HG03439 (cell line): ENCODE measurements around the gene EXTL2.
"Not testable (repeated sequence)": the region's sequence is repeated elsewhere in the genome, so short reads cannot be mapped to it uniquely, and the experiment has no call there.

Experiments used
- ATAC-seq: cut with Tn5 transposase; IDR thresholded peaks from one replicate; pipeline ENCODE4 v1.9.1; 2021; ENCODE audit warnings: mild to moderate bottlenecking, moderate library complexity; ENCODE audit not compliant: unreplicated experiment

Gene EXTL2, protein sequence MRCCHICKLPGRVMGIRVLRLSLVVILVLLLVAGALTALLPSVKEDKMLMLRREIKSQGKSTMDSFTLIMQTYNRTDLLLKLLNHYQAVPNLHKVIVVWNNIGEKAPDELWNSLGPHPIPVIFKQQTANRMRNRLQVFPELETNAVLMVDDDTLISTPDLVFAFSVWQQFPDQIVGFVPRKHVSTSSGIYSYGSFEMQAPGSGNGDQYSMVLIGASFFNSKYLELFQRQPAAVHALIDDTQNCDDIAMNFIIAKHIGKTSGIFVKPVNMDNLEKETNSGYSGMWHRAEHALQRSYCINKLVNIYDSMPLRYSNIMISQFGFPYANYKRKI

DNA sequence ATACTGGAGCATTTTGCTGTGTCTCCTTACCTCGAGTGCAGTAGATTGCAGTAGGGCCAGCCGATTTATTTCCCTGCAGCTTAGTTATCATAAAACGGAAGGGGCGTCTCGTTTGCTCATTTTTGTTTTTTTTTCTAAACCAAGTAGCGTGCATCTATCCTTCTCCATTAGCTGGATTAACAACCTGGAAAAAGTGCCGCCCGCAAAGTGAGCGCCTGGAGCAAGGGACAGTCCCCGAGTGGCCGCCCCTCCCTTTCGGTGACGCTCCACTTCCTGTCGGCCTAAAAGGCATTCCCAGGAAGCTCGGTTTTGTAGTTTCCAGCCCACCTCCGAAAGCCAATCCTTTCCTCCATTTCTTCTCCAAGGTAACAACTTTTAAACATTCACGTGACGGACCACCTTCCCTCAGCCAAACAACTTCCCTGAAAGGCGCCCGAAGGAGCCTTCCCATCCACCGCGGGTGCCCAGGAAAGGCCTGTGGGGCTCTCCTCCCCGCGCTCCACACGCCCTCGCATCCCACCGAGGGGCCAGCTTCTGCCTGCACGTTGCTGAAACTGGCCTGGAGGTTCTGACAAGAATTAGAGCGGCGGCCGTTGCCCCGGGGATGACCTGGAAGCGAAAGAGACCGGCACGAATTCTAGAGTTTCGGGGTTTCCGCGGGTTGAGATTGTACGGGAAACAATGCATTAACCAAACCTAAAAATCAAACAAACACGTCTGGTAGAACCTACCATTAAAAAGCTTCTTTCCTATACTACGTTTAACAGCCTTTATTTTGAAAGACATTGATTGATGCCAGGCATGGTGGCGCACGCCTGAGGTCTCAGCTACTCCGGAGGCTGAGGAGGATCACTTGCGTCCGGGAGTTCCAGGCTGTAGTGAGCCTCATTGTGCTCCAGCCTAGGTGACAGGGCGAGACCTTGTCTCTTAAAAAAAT lies at the start of gene EXTL2:
Gene EXTL2 (minus strand): TSS at position 240 of the 937 bp plus-strand sequence. CDS start 6,085 bp downstream, outside the sequence.
- peak; percentile 33 for ATAC-seq

DNA sequence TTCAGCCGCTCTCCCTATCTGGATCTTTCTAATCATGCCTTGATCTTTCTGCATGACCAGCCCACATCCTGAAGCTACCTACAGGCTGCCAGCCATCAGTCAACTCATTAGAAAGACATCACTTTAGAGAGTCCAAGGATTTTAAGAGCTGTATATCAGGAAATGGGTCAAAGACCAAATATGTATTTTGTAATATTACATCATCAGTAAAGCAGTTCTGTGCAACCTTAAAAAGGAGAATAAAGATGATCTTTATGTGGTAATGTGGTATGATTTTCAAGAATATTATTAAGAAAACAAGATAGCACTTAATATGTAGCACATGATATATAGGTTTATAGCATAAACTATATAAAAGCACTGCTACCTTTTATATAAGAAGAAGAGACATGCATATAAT lies 48.9 kb upstream of the EXTL2 start:
- ATAC-seq = no peak

DNA sequence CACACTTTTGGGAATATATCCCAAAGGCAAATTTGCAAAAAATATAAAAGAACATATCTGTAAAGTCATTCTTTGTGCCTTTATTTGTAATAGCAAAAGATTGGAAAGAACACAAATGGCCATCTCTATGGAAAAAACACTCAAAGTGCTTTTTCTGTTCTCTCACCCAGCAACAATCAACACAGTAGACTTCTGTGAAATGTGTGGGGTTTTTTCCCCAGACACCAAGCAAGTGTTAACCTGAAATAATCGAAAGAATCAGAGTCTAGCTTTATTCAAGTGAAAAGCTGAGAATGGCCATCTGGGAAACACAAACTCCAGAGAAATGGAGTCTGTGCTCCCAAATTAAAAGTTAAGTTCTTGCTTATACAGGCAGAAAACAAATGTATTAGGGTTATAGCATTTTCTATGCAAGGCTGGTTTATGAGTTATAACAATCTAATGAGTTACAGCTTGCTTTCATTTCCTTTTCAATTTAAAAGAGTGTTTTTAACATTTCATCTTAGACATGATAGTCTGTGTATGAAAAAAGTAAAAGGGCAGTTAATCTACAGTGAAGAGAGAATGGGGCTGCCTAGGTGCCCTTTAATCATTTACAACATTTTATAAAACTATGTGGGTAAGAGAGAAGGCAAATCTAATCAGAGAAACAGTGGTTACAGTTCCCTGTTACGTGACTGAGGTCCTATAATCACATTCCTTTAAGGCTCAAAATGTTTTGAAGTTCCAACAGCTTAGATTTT lies 47.8 kb upstream of the EXTL2 start:
- ATAC-seq = no peak

DNA sequence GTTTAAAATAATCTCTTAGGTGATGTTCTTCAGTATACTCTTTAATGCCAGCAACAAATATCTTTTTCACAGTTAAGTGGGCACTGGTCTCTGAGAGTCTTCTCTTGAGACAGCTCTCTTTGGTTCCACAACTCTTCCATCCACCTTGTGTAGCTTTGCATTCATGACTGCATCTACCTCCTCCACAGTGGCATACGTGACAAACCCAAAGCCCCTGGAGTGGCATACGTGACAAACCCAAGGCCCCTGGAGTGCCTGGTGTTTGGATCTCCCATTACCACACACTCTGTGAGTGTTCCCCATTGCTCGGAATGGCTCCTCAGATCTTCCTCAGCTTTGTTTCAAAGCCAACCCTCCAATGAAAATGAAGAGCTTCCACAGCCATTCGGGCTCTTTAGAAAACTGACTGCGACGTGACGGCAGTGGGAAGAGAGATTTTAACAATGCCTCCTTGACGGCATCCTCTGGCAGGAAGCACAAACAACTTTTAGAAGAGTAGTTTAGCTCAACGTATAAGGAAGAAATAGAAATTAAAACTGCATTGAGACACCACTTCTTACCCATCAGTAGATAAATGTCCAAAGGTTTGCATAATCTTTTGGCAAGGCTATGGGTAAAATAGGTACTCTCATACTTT lies 47.1 kb upstream of the EXTL2 start:
- no peak for ATAC-seq

DNA sequence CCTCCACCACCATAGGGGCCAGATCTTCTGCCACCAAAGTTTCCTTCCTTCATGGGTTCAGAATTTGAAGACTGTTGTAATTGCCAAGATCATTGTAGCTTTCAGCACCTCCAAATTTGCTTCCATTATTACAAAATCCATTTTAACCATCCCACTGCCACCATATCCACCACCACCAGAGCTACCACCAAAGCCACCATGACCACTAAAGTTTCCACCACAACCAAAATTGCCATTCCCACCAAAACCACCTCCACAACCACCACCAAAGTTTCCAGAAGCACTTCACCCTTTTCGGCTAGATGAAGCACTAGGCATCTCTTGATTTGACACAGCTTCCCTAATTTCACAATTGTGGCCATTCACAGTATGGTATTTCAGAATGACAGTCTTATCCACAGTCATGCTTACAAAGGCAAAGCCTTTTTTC lies 46.5 kb upstream of the EXTL2 start:
- ATAC-seq = no peak

DNA sequence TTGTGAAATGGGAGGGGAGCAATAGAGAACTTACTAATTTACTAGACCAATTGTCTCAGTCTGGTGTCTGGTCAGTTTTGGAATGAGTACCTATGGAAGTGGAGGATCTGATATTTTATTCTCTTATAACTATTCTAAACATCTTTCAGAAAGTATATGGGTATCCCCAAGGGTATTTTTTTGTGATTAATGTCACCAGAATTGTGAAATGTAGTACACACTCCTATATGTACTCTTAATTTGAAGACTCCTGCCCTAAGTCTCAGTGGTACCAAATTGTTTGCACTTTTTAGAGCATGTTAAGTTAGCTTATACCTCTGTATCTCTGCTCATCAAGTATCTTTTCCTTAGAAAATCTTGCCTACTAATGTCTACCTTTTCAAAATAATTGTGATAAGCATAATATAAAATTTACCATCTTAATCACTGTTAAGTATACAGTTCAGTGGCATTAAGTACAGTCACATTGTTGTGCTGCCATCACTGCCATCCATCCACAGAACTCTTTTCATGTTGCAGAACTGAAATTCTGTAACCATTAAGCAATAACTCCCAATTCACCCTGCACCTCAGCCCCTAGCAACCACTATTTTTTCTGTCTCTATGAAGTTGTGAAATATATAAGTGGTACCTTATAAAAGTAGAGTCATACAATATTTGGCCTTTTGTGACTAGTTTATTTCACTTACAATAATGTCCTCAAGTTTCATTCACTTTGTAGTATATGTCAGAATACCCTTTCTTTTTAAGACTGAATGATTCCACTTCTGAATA lies 41.7 kb upstream of the EXTL2 start:
- ATAC-seq = no peak

DNA sequence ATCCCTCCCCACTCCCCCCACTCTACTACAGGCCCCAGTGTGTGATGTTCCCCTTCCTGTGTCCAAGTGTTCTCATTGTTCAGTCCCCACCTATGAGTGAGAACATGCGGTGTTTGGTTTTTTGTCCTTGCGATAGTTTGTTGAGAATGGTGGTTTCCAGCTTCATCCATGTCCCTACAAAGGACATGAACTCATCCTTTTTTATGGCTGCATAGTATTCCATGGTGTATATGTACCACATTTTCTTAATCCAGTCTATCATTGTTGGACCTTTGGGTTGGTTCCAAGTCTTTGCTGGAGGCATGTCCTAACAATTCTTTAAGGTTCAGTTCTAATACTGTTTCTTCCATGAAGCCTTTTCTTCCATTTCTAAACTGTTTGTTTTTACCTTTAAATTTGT lies 38.9 kb upstream of the EXTL2 start:
- not testable (repeated sequence) for ATAC-seq

DNA sequence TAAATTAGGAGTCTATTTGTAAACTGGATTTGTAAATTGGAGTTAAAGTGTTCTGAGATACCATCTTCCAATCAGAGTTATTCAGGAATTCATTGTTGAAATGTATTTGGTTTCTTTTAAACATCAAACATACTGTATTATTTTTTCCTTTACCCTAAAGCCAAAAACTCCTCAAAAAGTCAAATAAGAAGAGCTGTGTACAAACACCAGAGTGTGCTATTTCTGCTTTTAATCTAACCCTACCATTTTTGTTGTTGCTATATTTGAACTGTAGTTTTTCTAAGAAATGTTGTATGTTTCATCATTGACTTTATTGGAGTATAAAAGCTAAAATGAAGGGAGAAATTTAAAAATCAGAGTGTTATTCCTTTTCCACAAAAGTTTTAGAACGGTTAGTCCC lies 37.1 kb upstream of the EXTL2 start:
- no peak for ATAC-seq

DNA sequence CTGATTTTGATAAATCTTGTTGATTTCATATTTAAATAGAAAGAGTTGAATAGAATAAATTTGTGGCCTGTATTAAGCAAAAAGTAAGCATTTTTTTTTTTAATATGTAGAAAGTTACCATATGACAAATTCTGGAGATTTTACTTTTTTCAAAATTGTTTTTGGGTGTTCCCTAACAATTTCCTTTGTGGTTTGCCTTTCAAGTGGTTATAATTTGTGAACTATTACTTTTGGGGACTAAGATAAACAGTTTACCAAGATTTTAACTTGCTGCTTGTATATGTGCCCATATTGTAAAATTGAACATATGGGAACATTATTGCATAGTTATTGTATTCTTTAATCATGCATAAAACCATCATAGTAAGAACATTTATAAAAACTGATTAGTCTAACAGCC lies 35.9 kb upstream of the EXTL2 start:
- no peak for ATAC-seq

DNA sequence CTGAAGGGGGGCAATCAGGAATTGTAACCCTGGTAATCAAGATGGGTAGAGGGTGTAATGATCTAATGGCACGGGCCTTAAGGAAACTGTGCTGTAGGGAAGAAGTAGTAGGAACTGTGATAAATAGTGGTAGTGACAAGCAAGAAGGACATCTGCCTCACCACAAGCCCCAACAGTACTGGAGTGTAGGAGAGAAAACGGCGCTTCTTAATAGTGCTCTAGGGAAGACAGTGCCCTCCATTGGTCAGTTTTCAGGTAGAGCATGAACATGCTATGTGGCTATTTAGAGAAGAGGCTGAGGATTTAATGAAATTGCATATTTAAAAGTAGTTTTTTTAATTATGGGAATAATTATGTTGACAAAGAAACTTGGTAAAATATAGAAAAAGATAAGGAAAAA lies 33.5 kb upstream of the EXTL2 start:
- ATAC-seq = no peak

DNA sequence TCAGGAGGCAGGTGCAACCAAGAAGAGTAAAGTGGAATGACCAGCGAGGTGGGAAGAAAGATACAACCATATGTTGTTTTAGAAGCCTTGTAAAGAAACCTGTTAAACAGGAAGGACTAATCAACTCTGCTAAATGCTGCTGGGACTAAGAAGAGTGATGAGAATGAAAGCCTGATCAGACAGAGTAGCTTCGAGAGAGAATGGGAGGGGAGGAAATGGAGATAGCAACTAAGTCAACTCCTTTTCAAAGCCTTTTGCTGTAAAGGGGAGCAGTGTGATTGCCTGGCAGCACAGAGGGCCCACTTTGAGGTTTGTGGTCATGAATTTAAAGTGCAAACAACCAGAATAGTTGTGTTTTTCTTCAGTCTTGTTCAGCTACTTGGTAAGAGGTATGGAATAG lies 32.6 kb upstream of the EXTL2 start:
- no peak for ATAC-seq

DNA sequence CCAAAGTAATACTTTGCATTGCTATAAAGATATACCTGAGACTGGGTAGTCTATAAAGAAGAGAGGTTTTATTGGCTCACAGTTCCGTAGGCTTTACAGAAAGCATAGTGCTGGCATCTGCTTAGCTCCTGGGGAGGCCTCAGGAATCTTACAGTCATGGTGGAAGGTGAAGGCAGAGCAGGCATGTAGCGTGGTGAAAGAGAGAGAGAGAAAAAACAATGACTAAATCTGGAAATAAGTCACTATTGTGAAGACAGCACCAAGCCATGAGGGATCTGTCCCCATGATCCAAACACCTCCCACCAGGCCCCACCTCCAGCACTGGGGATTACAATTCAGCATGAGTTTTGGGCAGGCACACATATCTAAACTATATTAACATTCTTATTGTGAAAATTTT lies 31.6 kb upstream of the EXTL2 start:
- ATAC-seq = no peak

DNA sequence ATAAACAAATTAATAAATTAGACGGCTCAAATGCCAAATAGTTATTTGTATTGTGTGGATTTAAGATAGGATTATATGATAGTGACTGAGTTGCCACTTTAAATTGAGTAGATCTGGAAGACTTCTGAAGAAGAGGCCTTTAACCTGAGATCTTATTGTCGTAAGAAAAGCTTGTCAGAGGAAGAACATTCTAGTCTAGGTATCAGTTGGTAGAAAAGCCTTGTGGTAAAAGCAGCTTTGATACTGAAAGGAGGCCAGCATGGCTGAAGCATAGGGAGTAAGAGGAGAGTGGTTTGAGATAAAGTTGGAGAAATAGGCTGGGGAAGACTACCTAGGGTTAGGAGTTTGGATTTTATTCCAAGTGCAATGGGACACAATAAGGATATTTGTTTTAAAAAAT lies 30.3 kb upstream of the EXTL2 start:
- ATAC-seq = no peak

DNA sequence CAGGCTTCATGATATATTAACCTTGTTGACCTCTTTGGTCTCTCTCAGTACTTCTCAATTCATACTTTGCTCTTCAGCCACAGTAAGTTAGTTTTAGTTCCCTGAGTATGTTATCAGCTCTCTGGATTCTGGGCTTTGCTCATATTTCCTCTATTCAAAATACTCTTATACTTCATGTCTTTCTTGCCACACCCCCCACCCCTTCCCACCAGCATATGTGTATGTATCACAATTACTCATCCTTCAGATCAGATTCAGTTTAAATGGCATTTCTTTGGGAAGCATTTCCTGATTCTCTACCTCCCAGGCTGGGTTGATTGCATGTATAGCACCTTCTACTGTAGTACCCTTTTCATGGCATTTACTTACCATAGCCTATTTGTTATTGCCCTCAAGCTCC lies 29.6 kb upstream of the EXTL2 start:
- no peak for ATAC-seq

DNA sequence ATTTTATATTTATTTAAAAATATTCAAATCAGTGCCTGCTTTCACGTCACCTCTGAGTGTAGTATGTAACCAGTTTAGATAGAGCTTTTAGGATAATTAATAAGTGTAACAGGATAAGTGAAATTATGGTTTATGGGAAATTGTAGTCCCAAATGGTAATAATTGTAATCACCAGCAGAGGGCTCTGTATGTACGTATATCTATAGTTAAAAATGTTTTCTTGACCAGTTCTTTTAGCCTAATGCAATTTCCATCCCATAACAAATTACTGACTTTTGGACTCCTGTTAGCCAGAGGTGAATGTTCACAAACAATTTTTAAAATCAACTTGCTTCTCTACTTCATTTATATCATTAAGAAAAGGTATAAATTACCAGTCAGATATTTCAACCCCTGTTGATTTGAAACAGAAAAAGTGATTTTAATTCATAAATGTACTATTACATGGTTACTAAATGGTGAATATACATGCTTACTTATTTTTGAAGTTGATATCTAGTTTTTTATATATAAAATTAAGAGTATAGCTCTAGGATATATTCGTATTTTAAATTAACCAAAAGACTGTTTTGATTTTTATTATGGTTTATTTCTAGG lies 26.6 kb upstream of the EXTL2 start:
- no peak for ATAC-seq

DNA sequence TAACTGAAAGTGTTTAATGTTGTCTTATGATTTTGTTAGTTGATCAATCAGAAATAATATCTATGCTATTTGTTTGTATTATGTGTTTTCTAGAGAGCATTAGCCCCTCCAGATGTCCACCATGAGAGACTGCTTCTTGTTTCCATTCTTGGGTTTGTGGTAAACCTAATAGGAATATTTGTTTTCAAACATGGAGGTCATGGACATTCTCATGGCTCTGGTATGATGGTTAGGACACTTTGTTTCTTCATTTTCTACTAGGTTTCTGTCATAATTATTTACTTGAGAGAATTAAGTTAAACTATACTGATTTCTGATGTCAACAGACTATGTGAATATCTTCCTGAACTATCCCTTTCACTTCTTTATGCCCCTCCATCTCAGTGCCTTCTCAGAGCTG lies 17.4 kb upstream of the EXTL2 start:
- ATAC-seq = no peak

DNA sequence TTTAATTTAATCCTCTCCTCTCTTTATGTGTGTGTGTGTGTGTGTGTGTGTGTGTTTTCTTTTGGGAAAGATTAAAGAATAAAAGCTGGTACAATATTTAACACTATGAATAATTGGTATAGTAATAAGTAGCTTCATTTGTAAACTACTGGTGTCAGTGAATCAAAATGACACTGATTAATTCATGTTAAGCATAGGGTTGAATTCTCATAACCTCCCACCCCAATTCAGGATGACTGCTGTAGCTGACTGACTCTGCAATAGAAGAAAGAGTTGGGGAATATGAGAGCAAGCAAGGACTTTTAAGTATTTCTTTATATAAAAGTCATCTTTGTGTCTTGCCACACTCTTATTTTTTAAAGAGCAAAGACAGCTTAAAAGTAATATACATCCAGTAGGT lies 14.4 kb upstream of the EXTL2 start:
- ATAC-seq = no peak

DNA sequence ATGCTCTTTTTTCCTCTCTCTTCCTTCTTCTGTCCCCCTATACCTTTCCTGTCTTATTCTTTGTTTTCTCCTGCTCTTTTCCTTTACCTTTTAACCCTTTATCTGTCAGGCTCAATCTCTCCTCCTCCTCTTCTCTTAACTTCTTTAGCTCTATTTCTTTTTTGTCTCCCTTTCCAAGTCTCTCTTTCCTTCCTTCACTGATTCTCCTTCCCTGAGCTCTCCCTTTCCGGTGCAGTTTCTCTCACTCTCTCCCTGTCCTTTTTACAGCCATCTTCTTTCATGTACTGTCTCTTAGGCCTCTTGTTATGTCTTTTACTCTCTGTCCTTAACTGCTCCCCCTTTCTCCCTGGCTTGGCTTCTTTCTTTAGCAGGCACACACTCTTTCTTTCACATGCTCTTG lies 13.2 kb upstream of the EXTL2 start:
- ATAC-seq = no peak

DNA sequence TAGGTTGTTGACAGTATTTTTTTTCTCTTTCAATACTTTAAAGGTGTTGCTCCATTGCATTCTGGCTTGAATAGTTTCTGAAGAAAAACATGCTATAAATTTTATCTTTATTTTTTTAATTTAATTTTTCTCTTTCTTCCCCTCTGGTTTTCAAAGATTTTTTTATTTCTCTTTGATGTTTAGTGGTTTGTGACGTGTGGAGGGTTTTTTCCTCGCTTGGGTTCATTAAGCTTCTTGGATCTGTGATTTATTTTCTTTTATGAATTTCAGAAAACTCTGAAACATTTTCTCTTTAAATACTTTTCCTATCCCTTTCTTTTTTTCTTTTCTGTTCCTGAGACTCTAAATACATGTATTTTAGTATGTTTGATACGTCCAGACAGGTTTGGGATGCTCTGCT lies 10.5 kb upstream of the EXTL2 start:
- no peak for ATAC-seq

DNA sequence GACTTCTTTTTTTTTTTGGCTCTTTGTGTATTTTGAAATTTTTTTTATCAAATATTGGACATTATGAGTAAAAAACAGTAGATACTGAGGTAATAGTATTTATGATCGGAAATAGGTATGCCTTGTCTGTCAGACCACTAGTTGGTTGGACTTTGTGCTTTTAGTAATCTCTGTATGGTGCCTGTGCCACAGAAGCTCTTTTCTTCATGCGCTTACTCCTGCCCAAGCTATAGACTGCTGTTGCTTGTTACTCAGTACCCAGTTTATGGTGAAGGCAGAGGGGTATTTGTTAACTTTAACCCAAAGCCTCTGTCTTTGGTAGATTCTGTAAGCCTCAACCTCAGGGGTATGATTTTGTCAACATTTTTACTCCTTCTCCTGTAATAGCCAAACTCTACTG lies 9.9 kb upstream of the EXTL2 start:
- no peak for ATAC-seq
